Colonic mucosa (tissue), 4 donors: ENCODE data around the gene LRATD1. TPM values are rescaled to one million over a fixed set of nuclear protein-coding genes. Genes with fewer than 3 reads are reported as not detected.

ENCODE experiments used
- DNase-seq: peaks from one replicate; pipeline ENCODE4 v3.0.0-alpha.2; 2020
- H3K27ac ChIP-seq: fragments of 200-600 bp; one replicate; pipeline ENCODE4 v1.8.0; 2021
- H3K27me3 ChIP-seq: fragments of 200-600 bp; one replicate; pipeline ENCODE4 v1.8.0; 2021
- H3K36me3 ChIP-seq: fragments of 200-600 bp; one replicate; pipeline ENCODE4 v1.8.0; 2021
- H3K4me1 ChIP-seq: fragments of 200-600 bp; one replicate; pipeline ENCODE4 v1.8.0; 2021; ENCODE audit warnings: mild to moderate bottlenecking
- H3K4me3 ChIP-seq: fragments of 200-600 bp; one replicate; pipeline ENCODE4 v1.8.0; 2021
- H3K9ac ChIP-seq, 2 donors: one replicate each; pipeline ENCODE4 v1.7.0; 2013; ENCODE audit warnings: control low read depth in 2 of 2, low read depth in 2 of 2, low read length in 2 of 2
- H3K9me3 ChIP-seq: fragments of 200-600 bp; one replicate; pipeline ENCODE4 v1.8.0; 2021
- intact Hi-C: fragments of 100-400 bp; cut with DNase I; formaldehyde crosslinking; loops from one replicate; pipeline ENCODE4 v1.14.1; 2022
- total RNA-seq, 2 donors: library from RNA; stranded (reverse); fragmentation: NEBNext Ultra II Directional in 1 of 2; extraction: Animal tissue kit (Norgen Biotek cat#: 25700) in 1 of 2; gene quantifications; one replicate each; pipeline ENCODE4 v1.2.1, GENCODE V29; 2021
- TF ChIP-seq, protein P1 (sequence below): fragments of 200-600 bp; IDR thresholded peaks from one replicate; pipeline ENCODE4 v1.8.0; 2022; ENCODE audit warnings: antibody characterized with exemption, mild to moderate bottlenecking
- donor health status: healthy.
- donor health status: DM: no; HTN: no; CAD: no.
- donor health status: DM: no; HTN: no; CAD: no.

Gene LRATD1
- total RNA-seq, 2 donors from 2014 or later: 200 to 227 TPM

DNA sequence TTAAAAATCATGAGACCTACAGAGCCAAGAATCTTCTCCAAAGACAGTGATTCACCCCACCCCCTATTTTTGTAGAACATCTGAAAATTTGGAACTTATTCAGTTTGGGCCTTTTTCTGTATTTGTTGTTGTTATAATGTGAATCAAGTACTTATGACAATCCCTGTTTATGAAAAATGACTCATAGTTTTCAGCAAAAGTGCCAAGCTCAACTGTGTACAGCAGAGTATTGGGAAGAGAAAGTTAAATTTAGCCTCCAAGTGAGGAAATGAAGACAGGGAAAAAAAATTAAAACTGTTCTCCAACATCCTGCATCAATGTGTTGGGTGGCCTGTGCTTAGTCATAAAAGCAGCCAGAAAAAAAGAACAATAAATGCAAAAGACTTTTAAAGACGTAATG, 46.2 kb downstream of the LRATD1 start:
- H3K9ac ChIP-seq: no peak overlapping the region
- no peaks in the 10 kb centered on the region for H3K36me3 ChIP-seq
- H3K9me3 ChIP-seq: no peaks in the 10 kb centered on the region
- TF ChIP-seq, protein P1, sequence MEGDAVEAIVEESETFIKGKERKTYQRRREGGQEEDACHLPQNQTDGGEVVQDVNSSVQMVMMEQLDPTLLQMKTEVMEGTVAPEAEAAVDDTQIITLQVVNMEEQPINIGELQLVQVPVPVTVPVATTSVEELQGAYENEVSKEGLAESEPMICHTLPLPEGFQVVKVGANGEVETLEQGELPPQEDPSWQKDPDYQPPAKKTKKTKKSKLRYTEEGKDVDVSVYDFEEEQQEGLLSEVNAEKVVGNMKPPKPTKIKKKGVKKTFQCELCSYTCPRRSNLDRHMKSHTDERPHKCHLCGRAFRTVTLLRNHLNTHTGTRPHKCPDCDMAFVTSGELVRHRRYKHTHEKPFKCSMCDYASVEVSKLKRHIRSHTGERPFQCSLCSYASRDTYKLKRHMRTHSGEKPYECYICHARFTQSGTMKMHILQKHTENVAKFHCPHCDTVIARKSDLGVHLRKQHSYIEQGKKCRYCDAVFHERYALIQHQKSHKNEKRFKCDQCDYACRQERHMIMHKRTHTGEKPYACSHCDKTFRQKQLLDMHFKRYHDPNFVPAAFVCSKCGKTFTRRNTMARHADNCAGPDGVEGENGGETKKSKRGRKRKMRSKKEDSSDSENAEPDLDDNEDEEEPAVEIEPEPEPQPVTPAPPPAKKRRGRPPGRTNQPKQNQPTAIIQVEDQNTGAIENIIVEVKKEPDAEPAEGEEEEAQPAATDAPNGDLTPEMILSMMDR: no peak
- no peak overlapping the region for H3K4me3 ChIP-seq
- intact Hi-C loops: no loop called here
- H3K4me1 ChIP-seq: no peaks in the 10 kb centered on the region
- DNase-seq: no peak
- H3K27me3 ChIP-seq: no peaks in the 10 kb centered on the region
- no peak overlapping the region for H3K27ac ChIP-seq

DNA sequence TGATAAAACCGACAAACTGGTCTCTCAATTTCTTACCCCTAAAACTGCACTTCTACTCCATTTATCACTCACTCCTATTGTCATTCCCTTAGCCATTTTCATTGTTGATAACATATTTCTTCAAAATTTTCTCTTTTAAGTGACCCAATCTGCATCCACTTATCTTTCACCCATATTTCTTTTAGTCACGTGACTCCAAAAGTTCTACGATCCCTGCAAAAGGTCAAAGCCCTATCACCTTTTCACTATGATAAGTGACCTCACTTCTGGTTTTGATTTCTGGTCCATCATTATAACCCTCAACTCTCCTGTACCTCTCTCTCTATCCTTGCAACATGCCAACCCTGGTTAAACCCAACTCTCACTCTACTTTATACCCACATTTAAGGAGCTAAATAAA, 49.1 kb downstream of the LRATD1 start:
- Histone ChIP-seq H3K9ac (no peak overlapping the region), H3K9me3 (no peaks in the 10 kb centered on the region), H3K36me3 (no peaks in the 10 kb centered on the region), H3K27ac (no peak overlapping the region), H3K4me3 (no peak overlapping the region), H3K4me1 (no peaks in the 10 kb centered on the region), H3K27me3 (no peaks in the 10 kb centered on the region)
- TF ChIP-seq, protein P1: no peak
- DNase-seq: no peak
- intact Hi-C loops: no loop called here
